HTERT RPE-1 (cell line): ENCODE results near the gene SPACDR.
"Not testable (repeated sequence)": the region's sequence is repeated elsewhere in the genome, so short reads cannot be mapped to it uniquely, and the experiment has no call there.

Experiments
- in situ Hi-C: fragments of 300-500 bp; cut with MboI; formaldehyde crosslinking; loops from 4 replicates; pipeline ENCODE4 v1.14.3; 2020; ENCODE audit warnings: low sequenced_read_pairs

Gene SPACDR

DNA sequence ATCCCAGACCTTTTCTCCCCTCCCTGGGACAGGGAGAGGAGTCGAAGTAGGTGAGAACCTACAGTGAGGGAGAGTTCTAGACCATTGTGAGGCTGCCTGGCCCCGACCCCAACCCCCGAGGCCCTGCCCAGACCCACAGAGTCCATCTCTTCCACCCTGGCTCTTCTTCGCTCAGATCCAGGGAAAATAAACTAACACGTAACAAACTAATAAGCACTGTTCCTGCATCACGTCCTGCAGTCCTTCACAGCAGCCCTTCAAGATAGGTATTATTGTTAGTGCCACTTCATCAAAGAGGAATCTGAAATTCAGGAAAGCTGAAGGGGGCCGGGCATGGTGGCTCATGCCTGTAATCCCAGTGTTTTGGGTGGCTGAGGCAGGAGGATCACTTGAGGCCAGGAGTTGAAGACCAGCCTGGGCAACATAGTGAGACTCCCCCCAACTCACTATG is at the start of gene SPACDR:
SPACDR (minus strand) TSS at position 51 of the 451 bp plus-strand sequence. CDS start 235 bp downstream, outside the sequence.
- in situ Hi-C loops, result no loop called here

DNA sequence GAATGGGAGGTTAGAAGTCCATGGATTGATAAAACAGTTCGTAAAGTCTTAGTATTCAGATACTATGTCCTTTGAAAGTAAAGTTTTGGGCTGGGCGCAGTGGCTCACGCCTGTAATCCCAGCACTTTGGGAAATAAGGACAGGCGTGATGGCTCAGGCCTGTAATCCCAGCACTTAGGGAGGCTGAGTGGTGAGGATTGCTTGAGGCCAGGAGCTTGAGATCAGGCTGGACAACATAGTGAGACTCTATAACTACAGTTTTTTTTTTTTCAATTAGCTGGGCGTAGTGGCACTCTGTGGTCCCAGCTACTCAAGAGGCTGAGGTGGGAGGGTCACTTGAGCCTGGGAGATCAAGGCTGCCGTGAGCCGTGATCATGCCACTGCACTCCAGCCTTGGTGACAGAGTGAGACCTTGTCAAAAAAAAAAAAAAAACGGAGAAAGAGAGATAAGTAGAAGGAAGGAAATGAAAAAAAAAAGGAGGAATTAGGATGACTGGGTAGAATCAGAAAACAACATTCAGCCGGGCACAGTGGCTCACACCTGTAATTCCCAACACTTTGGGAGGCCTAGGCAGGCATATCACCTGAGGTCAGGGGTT is 49.3 kb upstream of the SPACDR start:
- in situ Hi-C loops, result no loop called here

DNA sequence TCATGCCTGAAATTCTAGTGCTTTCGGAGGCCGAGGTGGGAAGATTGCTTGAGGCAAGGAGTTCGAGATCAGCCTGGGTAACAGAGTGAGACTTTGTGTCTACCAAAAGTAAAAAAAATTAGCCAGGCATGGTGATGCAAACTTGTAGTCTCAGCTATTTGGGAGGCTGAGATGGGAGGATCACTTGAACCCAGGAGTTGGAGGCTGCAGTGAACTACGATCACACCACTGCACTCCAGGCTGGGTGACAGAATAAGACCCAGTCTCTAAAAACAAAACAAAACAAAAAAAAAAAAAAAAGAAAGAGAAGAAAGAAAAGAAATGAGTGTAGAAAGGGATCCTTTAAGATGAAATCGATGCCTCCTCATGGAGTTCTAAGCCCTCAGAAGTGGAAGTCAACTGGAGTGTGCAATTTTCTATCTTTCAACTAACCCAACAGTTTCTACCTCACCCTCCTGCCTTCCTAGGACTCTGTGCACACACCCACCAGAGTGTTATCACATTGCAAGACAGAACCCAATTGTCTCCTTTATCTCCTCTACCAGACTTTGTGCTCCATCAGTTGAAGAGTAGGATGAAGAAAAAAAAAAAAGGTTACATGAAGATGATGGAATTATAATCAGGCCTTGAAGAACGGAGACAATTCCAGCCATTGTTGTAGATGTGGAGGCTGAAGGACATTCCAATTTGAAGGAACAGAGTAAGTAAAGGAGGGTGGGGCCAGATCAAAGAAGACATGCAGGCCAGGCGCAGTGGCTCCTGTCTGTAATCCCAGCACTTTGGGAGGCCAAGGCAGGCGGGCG is 46.6 kb upstream of the SPACDR start:
- in situ Hi-C loops, result no loop called here

DNA sequence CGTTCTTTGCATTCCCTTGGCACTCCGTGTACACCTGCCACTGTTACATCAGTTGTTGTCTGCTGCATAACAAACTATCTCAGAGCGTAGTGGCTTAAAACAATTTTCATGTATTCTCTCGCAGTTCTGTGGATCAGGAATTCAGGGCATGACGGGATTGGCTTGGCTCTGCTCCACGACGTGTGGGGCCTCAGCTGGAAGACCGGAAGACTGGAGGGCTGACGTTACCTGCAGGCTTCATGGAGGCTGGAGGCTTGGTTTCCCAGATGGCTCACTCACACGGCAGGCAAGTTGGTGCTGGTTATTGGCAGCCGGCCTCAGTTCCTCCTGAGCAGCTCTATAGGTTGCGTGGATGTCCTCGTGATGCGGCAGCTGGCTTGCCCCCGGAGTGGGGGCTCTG is 45.2 kb upstream of the SPACDR start:
- in situ Hi-C loops, result no loop called here

DNA sequence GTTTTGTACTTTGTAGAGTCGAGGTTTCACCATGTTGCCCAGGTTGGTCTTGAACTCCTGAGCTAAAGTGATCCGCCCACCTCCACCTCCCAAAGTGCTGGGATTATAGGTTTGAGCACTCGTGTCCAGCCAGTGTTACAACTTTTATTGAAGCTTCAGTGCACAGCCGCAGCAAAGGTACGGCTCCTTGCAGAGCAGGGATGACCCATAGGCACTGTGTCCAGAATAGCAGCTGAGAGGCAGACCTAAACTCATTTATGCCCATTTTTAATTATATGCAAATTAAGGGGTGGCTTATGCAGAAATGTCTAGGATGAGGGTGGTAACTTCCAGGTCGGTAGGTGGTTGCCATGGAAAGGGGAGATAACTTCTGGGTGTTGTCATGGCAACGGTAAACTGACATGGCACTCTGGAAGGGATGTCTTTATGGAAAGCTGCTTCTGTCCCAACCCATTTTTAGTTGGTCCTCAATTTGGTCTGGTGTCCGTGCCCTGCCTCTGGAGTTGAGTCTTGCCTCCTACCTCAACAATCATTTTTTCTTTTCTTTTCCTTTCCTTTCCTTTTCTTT is 42.4 kb upstream of the SPACDR start:
- in situ Hi-C loops, result no loop called here

DNA sequence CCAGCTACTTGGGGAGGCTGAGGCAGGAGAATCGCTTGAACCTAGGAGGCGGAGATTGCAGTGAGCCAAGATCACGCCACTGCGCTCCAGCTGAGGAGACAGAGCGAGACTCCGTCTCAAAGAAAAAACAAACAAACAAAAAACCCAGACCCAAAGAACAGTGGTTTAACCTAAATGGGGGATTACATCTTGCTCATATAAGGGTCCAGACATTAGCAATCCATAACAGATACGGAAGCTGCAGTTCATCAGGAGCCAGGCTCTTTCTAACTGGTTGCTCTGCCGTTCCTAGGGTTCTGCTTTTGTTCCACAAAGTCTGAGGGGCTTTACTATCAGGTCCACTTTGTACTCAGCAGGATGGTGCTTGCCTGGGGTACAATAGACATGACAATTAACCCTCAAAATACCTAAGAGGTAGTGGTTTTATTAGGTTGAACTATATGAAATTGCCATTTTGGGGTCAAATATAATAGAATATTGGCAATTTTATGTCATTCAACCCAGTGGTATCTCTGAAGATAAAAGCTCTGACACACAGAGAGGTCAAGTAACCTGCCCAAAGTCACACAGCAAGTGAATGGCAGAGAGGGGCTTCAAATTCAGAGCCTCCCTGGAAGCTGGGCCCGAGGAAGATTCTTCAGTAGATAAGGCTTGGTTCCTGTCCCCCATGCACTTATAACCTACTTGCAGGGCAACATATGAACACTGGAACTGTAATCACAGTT is 41.0 kb upstream of the SPACDR start:
- in situ Hi-C loops, result no loop called here

- in situ Hi-C loops, result not testable (repeated sequence)
Observed at GRCh38 chr7:100504031-100504430, 40.0 kb upstream of the SPACDR start.

DNA sequence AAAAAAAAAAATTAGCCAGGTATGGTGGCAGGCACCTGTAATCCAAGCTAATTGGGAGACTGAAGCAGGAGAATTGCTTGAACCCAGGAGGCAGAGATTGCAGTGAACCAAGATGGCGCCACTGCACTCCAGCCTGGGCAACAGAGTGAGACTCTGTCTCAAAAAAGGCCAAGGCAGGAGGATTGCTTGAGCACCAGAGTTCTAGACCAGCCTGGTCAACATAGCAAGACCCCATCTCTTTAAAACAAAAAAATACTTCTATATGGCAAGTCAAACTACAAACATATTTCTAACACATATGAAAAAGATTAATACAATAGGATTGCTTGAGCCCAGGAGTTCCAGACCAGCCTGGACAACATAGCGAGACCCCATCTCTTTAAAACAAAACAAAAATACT is 36.7 kb upstream of the SPACDR start:
- in situ Hi-C loops, result not testable (repeated sequence)

GRCh38 chr7:100496509-100496908 is 32.4 kb upstream of the SPACDR start:
- in situ Hi-C loops, result no loop called here

DNA sequence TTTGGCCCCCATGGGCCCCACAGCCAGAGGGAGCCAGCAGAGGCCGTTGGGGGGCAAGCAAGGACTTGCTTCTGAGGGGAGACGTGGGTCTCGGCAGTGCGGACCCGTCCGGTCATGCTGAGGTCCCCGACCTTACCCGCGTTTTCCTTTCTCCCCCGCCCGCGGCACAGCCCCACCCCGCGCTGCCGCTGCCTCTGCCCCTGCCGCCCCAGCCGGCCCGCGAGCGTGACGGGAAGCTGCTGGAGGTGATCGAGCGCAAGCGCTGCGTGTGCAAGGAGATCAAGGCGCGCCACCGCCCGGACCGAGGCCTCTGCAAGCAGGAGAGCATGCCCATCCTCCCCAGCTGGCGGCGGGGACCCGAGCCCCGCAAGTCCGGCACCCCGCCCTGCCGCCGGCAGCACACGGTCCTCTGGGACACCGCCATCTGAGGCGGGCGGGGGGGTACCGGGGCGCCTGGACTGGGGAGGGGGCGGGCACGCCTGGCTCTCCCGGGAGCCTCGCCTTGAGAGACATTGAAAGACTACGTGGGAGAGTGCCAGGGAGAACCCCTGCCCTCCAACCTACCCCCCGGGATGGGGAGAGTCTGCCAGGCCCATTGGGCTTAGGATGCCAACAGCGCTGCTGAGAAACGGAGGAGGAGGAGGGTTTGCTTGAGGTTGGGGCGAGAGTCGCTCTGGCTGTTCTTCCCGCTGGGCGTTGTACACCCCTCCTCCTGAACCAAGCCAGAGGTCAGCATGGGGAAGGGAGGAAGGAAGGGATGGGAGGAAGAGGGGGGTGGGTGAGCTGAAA is 29.6 kb upstream of the SPACDR start:
- in situ Hi-C loops, result no loop called here

DNA sequence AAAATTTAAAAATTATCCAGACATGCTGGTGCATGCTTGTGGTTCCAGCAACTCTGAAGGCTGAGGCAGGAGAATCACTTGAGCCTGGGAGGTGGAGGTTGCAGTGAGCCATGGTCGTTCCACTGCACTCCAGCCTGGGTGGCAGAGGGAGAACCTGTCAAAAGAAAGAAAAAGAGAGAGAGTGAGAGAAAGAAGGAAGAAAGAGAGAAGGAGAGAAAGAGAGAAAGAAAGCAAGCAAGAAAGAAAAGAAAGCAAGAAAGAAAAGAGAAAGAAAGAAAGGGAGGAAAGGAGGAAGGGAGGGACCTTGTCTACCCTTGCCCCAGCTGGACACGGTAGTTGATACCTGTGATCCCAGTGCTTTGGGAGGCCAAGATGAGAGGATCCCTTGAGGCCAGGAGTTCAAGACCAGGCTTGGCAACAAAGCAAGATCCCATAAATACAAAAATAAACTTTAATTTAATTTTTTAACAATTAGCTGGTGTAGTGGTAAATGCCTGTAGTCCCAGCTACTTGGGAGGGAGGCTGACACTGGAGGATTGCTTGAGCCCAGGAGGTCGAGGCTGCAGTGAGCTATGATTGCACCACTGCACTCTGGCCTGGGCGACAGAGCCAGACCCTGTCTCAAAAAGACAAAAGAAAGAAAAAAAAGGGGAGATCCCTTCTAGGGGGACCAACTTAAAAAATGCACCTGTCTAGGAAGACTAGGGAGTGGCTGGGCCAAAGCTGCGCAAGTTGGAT is 28.8 kb upstream of the SPACDR start:
- in situ Hi-C loops, result no loop called here

GRCh38 chr7:100491192-100491578 is 27.1 kb upstream of the SPACDR start:
- in situ Hi-C loops, result no loop called here

- in situ Hi-C loops, result no loop called here
Observed at GRCh38 chr7:100490483-100491191, 26.6 kb upstream of the SPACDR start.

DNA sequence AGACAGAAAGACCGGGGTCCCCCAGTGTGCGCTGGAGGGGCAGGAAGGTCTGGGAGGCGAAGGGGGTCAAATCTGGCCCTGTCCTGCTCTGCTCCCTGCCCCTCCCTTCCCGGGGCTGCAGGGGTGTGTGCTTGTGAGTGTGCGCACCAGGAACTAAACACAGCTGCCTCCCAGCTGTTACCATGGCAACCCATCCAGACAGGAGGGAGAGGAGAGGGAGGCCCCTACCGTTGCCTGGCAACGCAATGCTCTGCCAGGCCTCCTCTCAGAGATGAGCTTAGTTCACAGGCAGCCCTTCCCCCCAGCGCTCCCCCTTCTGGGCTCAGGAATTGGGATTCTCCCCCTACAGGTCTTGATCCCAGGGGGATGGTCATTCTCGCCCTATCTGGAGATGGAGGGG is 25.8 kb upstream of the SPACDR start:
- in situ Hi-C loops, result no loop called here

- in situ Hi-C loops, result no loop called here
Observed at GRCh38 chr7:100489121-100489520, 25.1 kb upstream of the SPACDR start.

DNA sequence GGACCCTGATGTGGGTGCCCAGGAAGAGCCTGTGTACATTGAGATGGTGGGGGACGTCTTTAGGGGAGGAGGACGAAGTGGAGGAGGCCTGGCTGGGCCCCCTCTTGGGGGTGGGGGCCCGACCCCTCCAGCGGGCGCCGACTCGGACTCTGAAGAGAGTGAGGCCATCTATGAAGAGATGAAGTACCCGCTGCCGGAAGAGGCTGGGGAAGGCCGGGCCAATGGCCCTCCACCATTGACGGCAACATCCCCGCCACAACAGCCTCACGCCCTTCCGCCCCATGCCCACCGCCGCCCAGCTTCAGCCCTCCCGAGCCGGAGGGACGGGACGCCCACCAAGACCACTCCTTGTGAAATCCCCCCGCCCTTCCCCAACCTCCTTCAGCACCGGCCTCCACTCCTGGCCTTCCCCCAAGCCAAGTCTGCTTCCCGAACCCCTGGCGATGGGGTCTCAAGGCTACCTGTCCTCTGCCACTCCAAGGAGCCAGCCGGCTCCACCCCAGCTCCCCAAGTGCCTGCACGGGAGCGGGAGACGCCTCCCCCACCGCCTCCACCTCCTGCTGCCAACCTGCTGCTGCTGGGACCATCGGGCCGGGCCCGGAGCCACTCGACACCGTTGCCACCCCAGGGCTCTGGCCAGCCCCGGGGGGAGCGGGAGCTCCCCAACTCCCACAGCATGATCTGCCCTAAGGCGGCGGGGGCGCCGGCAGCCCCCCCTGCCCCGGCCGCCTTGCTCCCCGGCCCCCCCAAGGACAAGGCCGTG is 24.5 kb upstream of the SPACDR start:
- in situ Hi-C loops, result no loop called here

- in situ Hi-C loops, result no loop called here
Observed at GRCh38 chr7:100486753-100487446, 22.8 kb upstream of the SPACDR start.

GRCh38 chr7:100486111-100486636 is 22.1 kb upstream of the SPACDR start:
- in situ Hi-C loops, result no loop called here
